Activated T-cell treated with anti-CD3 and anti-CD28 coated beads, Interleukin-2, amount 50 U/mL, for 72 hours (primary cell): Measurements from ENCODE around the gene LTA4H. TPM values are rescaled to one million over a fixed set of nuclear protein-coding genes. Genes with fewer than 3 reads are reported as not detected.
"Not testable (repeated sequence)": the region's sequence is repeated elsewhere in the genome, so short reads cannot be mapped to it uniquely, and the experiment has no call there.

Experiments
- ATAC-seq, 2 donors: fragments of 150-1000 bp; cut with Tn5 transposase; replicated peaks in 1 of 2; 2 replicates each; pipeline ENCODE4 v1.10.0; 2021; ENCODE audit warnings: moderate library complexity in 2 of 2, mild to moderate bottlenecking in 1 of 2
- DNase-seq, 2 donors: peaks; one replicate each; pipeline ENCODE4 v3.0.0; 2021 to 2022; ENCODE audit warnings: mixed read lengths in 1 of 2
- H3K27ac Mint-ChIP-seq: one replicate; pipeline ENCODE4 v1.8.0; 2022; ENCODE audit warnings: mild to moderate bottlenecking, moderate library complexity, mixed read lengths
- H3K27me3 Mint-ChIP-seq: one replicate; pipeline ENCODE4 v1.8.0; 2022; ENCODE audit warnings: low read depth, mixed read lengths
- H3K36me3 Mint-ChIP-seq, 2 donors: one replicate each; pipeline ENCODE4 v1.8.0; 2022; ENCODE audit warnings: mixed read lengths in 2 of 2, mild to moderate bottlenecking in 1 of 2; ENCODE audit not compliant: insufficient read depth in 2 of 2
- H3K4me1 Mint-ChIP-seq: one replicate; pipeline ENCODE4 v1.8.0; 2022; ENCODE audit warnings: low read depth, mixed read lengths
- H3K4me3 Mint-ChIP-seq, 2 donors: one replicate each; pipeline ENCODE4 v1.8.0; 2022; ENCODE audit warnings: mild to moderate bottlenecking in 2 of 2, mixed read lengths in 2 of 2, moderate library complexity in 2 of 2
- H3K9me3 Mint-ChIP-seq, 2 donors: one replicate each; pipeline ENCODE4 v1.8.0; 2022; ENCODE audit warnings: mixed read lengths in 2 of 2
- total RNA-seq, 2 donors: library from RNA; stranded (reverse); gene quantifications; one replicate each; pipeline ENCODE4 v1.2.3, GENCODE V29; 2022

The LTA4H gene
- total RNA-seq, 2 donors from 2014 or later, result 115 to 116 TPM

- not testable (repeated sequence) for H3K27ac Mint-ChIP-seq, H3K4me3 Mint-ChIP-seq, DNase-seq, H3K27me3 Mint-ChIP-seq, H3K36me3 Mint-ChIP-seq, H3K4me1 Mint-ChIP-seq, H3K9me3 Mint-ChIP-seq, ATAC-seq
These were observed 66.3 kb downstream of the LTA4H start for GRCh38 chr12:95969116-95969515.

DNA sequence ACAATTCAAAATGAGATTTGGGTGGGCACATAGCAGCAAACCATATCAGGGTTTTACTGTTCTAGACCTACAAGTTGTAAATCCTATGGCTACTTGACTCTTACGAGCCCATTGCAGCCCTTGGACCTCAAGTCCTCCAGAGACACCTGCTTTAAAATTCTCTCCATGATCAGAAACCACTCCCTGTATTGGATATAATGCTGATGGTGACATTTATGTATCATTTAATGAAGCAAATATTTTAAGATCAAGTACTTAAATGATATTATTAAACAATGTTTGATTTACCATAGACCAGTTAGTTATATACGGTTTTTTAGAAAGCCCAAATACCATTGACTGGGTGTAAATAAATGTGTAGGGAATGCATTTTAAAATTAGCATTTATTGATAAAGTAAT, 68.1 kb downstream of the LTA4H start:
- H3K4me1 Mint-ChIP-seq, result no peaks in the 10 kb centered on the region
- no peak overlapping the region for H3K27ac Mint-ChIP-seq
- no peaks in the 10 kb centered on the region for H3K27me3 Mint-ChIP-seq
- no peaks in the 10 kb centered on the region for H3K36me3 Mint-ChIP-seq
- H3K9me3 Mint-ChIP-seq, result no peaks in the 10 kb centered on the region
- DNase-seq, result no peak
- ATAC-seq, result no peak
- no peak overlapping the region for H3K4me3 Mint-ChIP-seq

GRCh38 chr12:95966287-95966870, 69.0 kb downstream of the LTA4H start:
- Mint-ChIP-seq H3K27ac (no peak overlapping the region), H3K4me1 (no peaks in the 10 kb centered on the region), H3K9me3 (no peaks in the 10 kb centered on the region), H3K27me3 (no peaks in the 10 kb centered on the region), H3K36me3 (no peaks in the 10 kb centered on the region), H3K4me3 (no peak overlapping the region)
- DNase-seq, result no peak
- no peak for ATAC-seq

- Mint-ChIP-seq H3K4me1 (no peaks in the 10 kb centered on the region), H3K27me3 (no peaks in the 10 kb centered on the region), H3K27ac (no peak overlapping the region), H3K36me3 (no peaks in the 10 kb centered on the region), H3K9me3 (no peaks in the 10 kb centered on the region), H3K4me3 (no peak overlapping the region)
- ATAC-seq, result no peak
- no peak for DNase-seq
These were observed 72.3 kb downstream of the LTA4H start for GRCh38 chr12:95963096-95963495.

- no peaks in the 10 kb centered on the region for H3K9me3 Mint-ChIP-seq
- H3K36me3 Mint-ChIP-seq, result no peaks in the 10 kb centered on the region
- no peaks in the 10 kb centered on the region for H3K4me1 Mint-ChIP-seq
- no peak overlapping the region for H3K4me3 Mint-ChIP-seq
- ATAC-seq, result no peak
- no peak overlapping the region for H3K27ac Mint-ChIP-seq
- no peak for DNase-seq
- no peaks in the 10 kb centered on the region for H3K27me3 Mint-ChIP-seq
These were observed 73.2 kb downstream of the LTA4H start for GRCh38 chr12:95962222-95962621.

DNA sequence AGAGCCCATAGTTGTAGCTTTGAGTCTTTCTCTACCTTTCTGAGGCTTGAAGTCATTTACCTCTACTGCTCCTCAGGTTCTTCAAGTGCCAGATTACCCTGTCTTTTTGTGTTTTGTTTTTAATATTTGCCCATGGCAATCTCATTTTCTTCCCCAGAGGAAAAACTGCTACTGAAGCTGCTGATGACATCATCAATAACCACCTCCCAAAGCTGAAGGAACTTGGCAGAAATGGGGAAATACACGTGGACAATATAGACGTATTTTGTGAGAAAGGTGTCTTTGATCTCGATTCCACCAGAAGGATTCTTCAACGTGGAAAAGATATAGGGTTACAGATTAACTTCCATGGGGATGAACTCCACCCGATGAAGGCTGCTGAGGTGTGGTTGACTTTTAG, 75.1 kb downstream of the LTA4H start:
- no peaks in the 10 kb centered on the region for H3K9me3 Mint-ChIP-seq
- no peaks in the 10 kb centered on the region for H3K36me3 Mint-ChIP-seq
- H3K27me3 Mint-ChIP-seq, result no peaks in the 10 kb centered on the region
- DNase-seq (no peak), ATAC-seq (no peak)
- no peak overlapping the region for H3K27ac Mint-ChIP-seq
- no peak overlapping the region for H3K4me3 Mint-ChIP-seq
- no peaks in the 10 kb centered on the region for H3K4me1 Mint-ChIP-seq

DNA sequence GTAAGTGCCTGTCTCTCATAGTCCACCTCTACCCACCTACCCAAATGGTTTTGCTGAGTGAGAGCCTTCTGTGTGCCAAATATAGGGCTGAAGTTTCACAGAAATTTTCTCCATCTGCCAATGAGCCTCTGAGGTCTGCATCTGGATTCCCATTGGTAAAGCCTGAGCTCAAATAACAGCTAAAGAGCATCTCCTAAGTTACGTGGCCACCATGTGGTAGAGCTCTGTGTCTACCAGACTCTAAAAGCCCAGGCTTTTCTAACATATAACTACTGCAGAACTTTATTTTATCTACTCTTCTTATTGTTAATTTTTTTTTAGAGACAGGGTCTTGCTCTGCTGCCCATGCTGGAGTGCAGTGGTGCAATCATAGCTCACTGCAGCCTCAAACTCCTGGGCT, 76.3 kb downstream of the LTA4H start:
- no peak overlapping the region for H3K27ac Mint-ChIP-seq

DNA sequence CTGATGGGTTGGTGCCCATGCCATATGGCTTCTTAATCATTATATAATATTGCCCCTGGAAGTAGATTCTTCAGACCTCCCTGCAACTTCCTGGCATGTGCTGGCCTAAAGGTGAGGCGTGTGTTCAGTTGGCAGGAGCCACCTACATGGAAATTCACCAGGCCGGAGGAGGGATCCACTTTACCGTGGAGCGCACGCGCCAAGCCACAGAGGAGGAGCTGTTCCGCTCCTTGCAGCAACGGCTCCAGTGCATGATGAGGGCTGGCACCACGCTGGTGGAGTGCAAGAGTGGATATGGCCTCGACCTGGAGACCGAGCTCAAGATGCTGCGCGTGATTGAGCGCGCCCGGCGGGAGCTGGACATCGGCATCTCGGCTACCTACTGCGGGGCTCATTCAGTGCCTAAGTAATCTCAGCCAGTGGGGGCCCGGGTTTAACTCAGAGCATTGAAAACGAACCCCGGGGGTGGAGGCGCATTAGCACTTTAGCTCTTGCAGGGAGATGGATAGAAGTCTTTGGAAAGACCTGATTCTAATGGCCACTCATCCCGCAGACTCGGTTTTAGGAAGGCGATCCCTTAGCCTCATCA, 78.7 kb downstream of the LTA4H start:
- no peak overlapping the region for H3K4me3 Mint-ChIP-seq
- ATAC-seq, result no peak
- no peaks in the 10 kb centered on the region for H3K9me3 Mint-ChIP-seq

More for the DNA sequence above, 76.3 kb downstream of the LTA4H start:
- no peaks in the 10 kb centered on the region for H3K9me3 Mint-ChIP-seq
- H3K4me3 Mint-ChIP-seq, result no peak overlapping the region
- H3K36me3 Mint-ChIP-seq, result no peaks in the 10 kb centered on the region
- DNase-seq, result no peak
- no peaks in the 10 kb centered on the region for H3K4me1 Mint-ChIP-seq
- ATAC-seq, result no peak
- H3K27me3 Mint-ChIP-seq, result no peaks in the 10 kb centered on the region

DNA sequence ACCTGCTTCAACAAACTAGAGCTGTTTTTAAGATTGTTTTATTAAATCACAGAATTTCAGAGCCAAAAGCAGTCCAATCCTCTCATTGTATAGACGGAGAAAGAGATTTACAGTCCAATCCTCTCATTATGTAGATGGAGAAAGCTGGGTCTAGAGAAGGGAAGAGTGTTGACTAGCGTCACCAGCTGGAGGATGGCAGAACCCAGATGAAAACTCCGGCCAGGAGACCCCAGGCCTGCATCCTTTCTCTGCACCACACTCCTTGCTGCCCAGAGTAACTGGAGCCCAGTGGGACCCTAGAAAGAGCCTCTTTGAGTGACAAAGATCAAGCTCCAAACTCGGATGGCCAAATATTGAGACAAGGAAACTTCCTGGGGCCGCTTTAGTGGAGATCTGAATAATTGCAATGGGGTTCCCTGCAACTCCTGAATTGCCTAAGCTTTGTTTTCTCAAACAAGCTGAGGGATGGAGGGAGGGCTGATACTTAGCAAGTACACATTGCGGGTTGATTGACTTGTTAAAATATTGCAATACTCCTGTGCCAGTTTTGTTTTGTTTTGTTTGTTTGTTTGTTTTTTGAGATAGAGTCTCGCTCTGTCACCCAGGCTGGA, 79.7 kb downstream of the LTA4H start:
- DNase-seq (no peak), ATAC-seq (no peak)
- no peaks in the 10 kb centered on the region for H3K36me3 Mint-ChIP-seq
- no peaks in the 10 kb centered on the region for H3K9me3 Mint-ChIP-seq
- no peak overlapping the region for H3K4me3 Mint-ChIP-seq
- H3K27me3 Mint-ChIP-seq, result peaks cover 6% of the 10 kb centered on the region
- no peak overlapping the region for H3K27ac Mint-ChIP-seq
- H3K4me1 Mint-ChIP-seq, result no peaks in the 10 kb centered on the region

More for the DNA sequence above, 78.7 kb downstream of the LTA4H start:
- H3K27ac Mint-ChIP-seq, result no peak overlapping the region
- H3K36me3 Mint-ChIP-seq, result no peaks in the 10 kb centered on the region
- peaks cover 1% of the 10 kb centered on the region for H3K27me3 Mint-ChIP-seq
- no peaks in the 10 kb centered on the region for H3K4me1 Mint-ChIP-seq
- DNase-seq, result no peak

- no peaks in the 10 kb centered on the region for H3K36me3 Mint-ChIP-seq
- no peaks in the 10 kb centered on the region for H3K9me3 Mint-ChIP-seq
- no peak for ATAC-seq
- no peak for DNase-seq
- peaks cover 6% of the 10 kb centered on the region for H3K27me3 Mint-ChIP-seq
- H3K4me1 Mint-ChIP-seq, result no peaks in the 10 kb centered on the region
- H3K27ac Mint-ChIP-seq, result no peak overlapping the region
- no peak overlapping the region for H3K4me3 Mint-ChIP-seq
These were observed 82.4 kb downstream of the LTA4H start for GRCh38 chr12:95953000-95953399.

- Mint-ChIP-seq H3K27me3 (peaks cover 6% of the 10 kb centered on the region), H3K4me3 (no peak overlapping the region), H3K4me1 (no peaks in the 10 kb centered on the region), H3K9me3 (no peaks in the 10 kb centered on the region), H3K27ac (no peak overlapping the region), H3K36me3 (no peaks in the 10 kb centered on the region)
- ATAC-seq, result no peak
- DNase-seq, result no peak
These were observed 83.9 kb downstream of the LTA4H start for GRCh38 chr12:95951515-95951914.
